ENCODE data around the gene BDH1.
"Not testable (repeated sequence)": the region's sequence is repeated elsewhere in the genome, so short reads cannot be mapped to it uniquely, and the experiment has no call there.

BDH1 gene

DNA sequence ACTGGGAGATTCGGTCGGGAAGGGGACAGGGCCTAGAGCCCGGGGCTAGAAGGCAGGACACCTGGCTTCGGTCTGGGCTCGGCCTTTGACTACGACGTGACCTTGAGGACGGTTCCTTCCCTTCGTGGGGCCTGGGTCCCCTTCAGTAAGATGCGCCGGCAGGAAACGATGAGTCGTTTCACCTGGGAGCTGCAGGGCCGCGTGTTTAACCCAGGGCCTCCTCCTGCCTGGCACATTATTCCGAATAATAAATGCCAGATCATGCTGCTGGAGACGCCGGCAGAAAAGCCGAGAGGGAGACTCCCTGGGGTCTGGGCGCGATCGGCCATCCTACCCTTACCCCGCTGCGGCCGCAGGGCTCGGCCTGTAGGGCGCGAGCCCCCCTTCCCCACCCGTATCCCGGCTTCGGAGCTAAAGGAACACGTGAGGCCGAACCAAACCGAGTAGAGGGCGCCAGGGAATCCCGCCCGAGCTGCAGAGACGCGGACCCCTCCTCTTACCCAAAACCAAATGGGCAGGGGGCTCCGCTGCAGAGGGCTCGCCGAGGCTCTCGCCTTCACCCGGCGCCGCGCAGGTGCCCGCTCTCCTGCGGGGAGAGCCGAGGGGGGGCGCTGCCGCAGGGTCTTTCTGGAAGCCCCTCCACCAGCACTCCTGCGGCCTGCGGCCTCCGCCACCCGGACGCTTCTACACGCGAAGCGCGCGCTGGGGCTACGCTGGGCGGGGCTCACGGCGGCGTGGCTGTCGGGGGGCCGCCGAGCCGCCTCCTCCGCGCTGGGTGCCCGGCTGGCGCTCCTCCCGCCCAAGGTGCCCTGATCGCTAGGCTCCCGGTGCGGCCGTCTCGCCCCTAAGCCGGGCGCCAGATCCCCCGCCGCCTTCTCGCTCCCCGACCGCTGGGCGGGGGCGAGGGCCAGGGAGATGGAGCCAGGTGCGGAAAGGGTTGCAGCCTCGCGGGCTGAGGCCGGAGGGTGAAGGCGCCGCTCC, at the start of gene BDH1:
BDH1 (minus strand) TSS at position 688 of the 981 bp plus-strand sequence. CDS start 9,525 bp downstream, outside the sequence.
- peak; percentile 77 for DNase-seq

DNA sequence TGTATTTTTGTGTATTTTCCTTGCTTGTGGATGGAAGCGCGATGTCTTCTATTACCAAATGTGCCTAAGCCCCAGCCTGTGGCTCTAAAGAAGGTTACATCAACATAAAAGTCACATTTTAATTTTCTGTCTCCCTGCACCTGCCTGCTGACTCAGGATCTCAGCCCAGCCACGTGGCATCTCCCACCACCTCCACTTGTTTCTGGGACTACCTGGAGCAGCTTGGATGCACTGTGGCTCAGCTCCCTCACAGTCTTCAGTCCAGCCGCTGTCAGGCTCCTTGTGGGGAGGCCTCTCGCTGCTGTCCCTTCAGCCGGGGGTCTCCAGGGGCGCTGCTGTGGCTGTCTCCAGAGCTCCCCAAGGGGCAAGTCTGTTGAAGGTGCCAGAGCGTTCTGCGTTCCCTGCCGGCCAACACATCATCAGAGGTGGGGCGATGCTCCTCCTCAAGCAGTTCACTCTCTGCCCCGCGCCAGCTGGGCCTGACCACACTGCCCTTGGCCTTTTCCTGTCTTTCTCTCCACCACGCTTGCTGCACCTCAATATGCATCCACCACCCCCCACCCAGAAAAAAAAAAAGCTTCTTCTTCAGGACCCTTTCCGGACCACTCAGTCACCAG, 47.7 kb upstream of the BDH1 start:
- DNase-seq: no peak

- DNase-seq: not testable (repeated sequence)
These were observed 46.6 kb upstream of the BDH1 start for GRCh38 chr3:197602351-197602750.

- DNase-seq: not testable (repeated sequence)
These were observed 45.7 kb upstream of the BDH1 start for GRCh38 chr3:197601566-197601840.

GRCh38 chr3:197600796-197601565, 45.2 kb upstream of the BDH1 start:
- no peak for DNase-seq

GRCh38 chr3:197599089-197599765, 43.5 kb upstream of the BDH1 start:
- no peak for DNase-seq

- no peak for DNase-seq
These were observed 42.7 kb upstream of the BDH1 start for GRCh38 chr3:197598404-197598980.

GRCh38 chr3:197597335-197597734, 41.6 kb upstream of the BDH1 start:
- no peak for DNase-seq

GRCh38 chr3:197595470-197596185, 39.9 kb upstream of the BDH1 start:
- no peak for DNase-seq

DNA sequence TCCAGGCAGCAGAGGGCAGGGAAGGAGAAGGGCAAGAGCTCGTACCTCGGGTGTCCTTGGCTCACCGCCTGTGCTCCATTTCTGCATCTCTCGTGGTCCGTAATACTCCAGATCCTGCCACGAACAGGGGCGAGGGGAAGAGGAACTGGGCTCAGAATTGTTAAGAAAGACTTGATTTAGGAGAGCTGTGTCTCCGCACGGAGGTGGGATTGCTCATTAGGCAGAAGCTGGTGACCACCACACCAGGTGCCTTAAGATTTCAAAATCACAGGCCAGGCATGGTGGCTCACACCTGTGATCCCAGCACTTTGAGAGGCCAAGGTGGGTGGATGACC, 37.2 kb upstream of the BDH1 start:
- DNase-seq: no peak

GRCh38 chr3:197592361-197593045, 36.7 kb upstream of the BDH1 start:
- DNase-seq: no peak

- no peak for DNase-seq
These were observed 36.0 kb upstream of the BDH1 start for GRCh38 chr3:197591816-197592215.

- DNase-seq: no peak
These were observed 34.7 kb upstream of the BDH1 start for GRCh38 chr3:197590313-197590962.

GRCh38 chr3:197589545-197589944, 33.8 kb upstream of the BDH1 start:
- DNase-seq: no peak

GRCh38 chr3:197586768-197587167, 31.0 kb upstream of the BDH1 start:
- not testable (repeated sequence) for DNase-seq

GRCh38 chr3:197586181-197586580, 30.4 kb upstream of the BDH1 start:
- no peak for DNase-seq

GRCh38 chr3:197584733-197585132, 29.0 kb upstream of the BDH1 start:
- DNase-seq: no peak

DNA sequence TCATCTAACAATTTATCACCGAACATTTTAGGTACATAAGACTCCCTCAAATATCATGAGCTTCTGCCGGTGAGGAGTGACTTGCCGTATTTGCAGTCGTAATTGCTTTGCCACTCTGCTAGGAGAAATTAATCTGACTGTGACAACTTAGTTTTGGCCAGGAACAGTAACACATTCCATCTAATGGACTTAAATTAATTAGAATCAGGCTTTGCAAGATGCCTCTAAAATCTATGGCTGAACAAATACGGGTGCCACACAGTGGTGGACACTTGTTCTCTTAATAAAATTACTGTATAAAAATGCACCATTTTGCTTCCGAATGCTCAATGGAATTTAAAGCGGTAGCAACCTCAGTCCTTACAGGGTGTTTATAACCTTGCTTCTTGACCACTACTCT, 27.6 kb upstream of the BDH1 start:
- no peak for DNase-seq

- no peak for DNase-seq
These were observed 24.5 kb upstream of the BDH1 start for GRCh38 chr3:197580253-197580691.

DNA sequence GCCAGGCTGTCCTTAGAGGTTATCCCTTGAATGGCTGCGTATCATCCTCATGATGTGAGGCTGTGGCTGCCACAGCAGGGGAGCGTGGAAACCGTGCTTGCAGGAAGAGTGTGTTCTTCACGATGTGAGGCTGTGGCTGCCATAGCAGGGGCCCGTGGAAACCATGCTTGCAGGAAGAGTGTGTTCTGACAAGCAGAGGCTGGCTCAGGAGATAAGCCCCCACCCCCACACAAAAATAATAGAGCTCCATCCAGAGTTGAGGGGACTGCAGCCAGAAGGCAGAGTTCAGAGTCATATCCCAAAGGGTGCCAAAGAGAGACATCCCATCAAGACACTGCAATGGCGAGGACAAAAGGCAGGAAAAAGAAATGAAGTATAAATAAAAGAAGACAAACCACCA, 22.6 kb upstream of the BDH1 start:
- no peak for DNase-seq

Data from NCI-H345 (cell line).